Measurements from ENCODE around the gene SND1. TPM values are rescaled to one million over a fixed set of nuclear protein-coding genes. Genes with fewer than 3 reads are reported as not detected.

The SND1 gene
- total and polyA plus RNA-seq, 2 donors (not counting 3 experiments of a cell fraction or from before 2014, with no cell fraction given) = 116 to 249 TPM

- TF ChIP-seq CTCF (IDR thresholded peaks at IDR 0.05; ENCODE audit: extremely low read depth in 1 of 2, insufficient read depth in 1 of 2, low read depth in 1 of 2, low read length in 2 of 2) (no peak), JUN (IDR thresholded peaks at IDR 0.05; ENCODE audit: borderline replicate concordance, insufficient read depth, insufficient read length, low read depth) (no peak), FOS (IDR thresholded peaks at IDR 0.05; ENCODE audit: borderline replicate concordance, insufficient read depth, low read length) (no peak), POLR2AphosphoS5 (IDR thresholded peaks at IDR 0.05; ENCODE audit: insufficient read depth, low read depth, low read length) (no peak), EZH2 (IDR thresholded peaks at IDR 0.05; ENCODE audit: borderline replicate concordance, low read depth, low read length, severe bottlenecking) (no peak), MYC (IDR thresholded peaks at IDR 0.05; ENCODE audit: low read depth, low read length) (no peak), GATA2 (IDR thresholded peaks at IDR 0.05; ENCODE audit: insufficient read depth, insufficient read length, low read depth, low read length) (no peak), POLR2A (IDR thresholded peaks at IDR 0.05; ENCODE audit: low read depth, low read length) (no peak), MAX (IDR thresholded peaks at IDR 0.05; ENCODE audit: insufficient read depth, insufficient read length) (no peak)
- Histone ChIP-seq H3K9me3 (replicated peaks; ENCODE audit: control insufficient read depth, insufficient read depth, low read length) (no peaks in the 10 kb centered on the region), H3K79me2 (ENCODE audit: control insufficient read depth, insufficient read depth, low read length) (peaks cover 4% of the 10 kb centered on the region), H4K20me1 (replicated peaks; ENCODE audit: control insufficient read depth, extremely low read depth, insufficient read depth, low read length) (peaks cover 7% of the 10 kb centered on the region), H3K4me2 (ENCODE audit: insufficient read depth, low read length) (no peak overlapping the region), H3K4me3 (replicated peaks in 1 of 3; ENCODE audit: insufficient read depth in 1 of 3, low read depth in 1 of 3, low read length in 3 of 3) (no peak overlapping the region), H3K27ac (ENCODE audit: insufficient read depth, low read depth, low read length) (no peak overlapping the region), H3K4me1 (ENCODE audit: control insufficient read depth, extremely low read depth, insufficient read depth, low read length) (peaks cover 25% of the 10 kb centered on the region), H3K36me3 (ENCODE audit: control insufficient read depth in 2 of 2, extremely low read depth in 1 of 2, insufficient read depth in 2 of 2, low read length in 2 of 2) (peaks cover 0 to 3% of the 10 kb centered on the region in 2 experiments), H3K27me3 (ENCODE audit: control insufficient read depth in 2 of 2, insufficient read depth in 2 of 2, low read length in 2 of 2) (no peaks in the 10 kb centered on the region), H3K9ac (replicated peaks; ENCODE audit: extremely low read depth, insufficient read depth, low read length) (no peak overlapping the region), H2AFZ (ENCODE audit: low read depth, low read length) (no peak overlapping the region), H3K9me1 (replicated peaks; ENCODE audit: control insufficient read depth, extremely low read depth, insufficient read depth, low read length) (no peaks in the 10 kb centered on the region)
- dilution Hi-C loops (cut with MboI; ENCODE audit: extremely low pct_ligation_motif_present, low sequenced_read_pairs) = no loop called here
- DNase-seq (ENCODE audit: low read depth, low spot score) (no peak), FAIRE-seq (no peak)
- no TSS peak for BruUV-seq (replicated peaks)
- intact Hi-C loops (cut with micrococcal nuclease) = no loop called here
- ChIA-PET CTCF (interaction anchor here (0.7 to 2.1 kb wide), 3 partner anchors 9 to 336 kb away, joined by 3 to 8 read pairs (median 4); no protein-coding TSS in a partner anchor), POLR2A (no interaction called here)
Observed at GRCh38 chr7:128044064-128044463, 392.1 kb downstream of the SND1 start.

Data from endothelial cell of umbilical vein (primary cell).